AG04449 (cell line): ENCODE results near the gene TNFRSF18.

ENCODE experiments used
- CTCF ChIA-PET: fragments of 350-600 bp; formaldehyde crosslinking; extraction: SDS; loops from one replicate; lab custom pipeline; 2021; ENCODE audit warnings: antibody characterized with exemption; lab: Yijun Ruan, JAX
- POLR2A ChIA-PET: fragments of 400-600, 350-600 bp; formaldehyde crosslinking; extraction: SDS; loops from one replicate; lab custom pipeline; 2020; ENCODE audit warnings: antibody characterized with exemption, inconsistent platforms; lab: Yijun Ruan, JAX
- DNase-seq: peaks from one replicate; pipeline ENCODE4 v3.0.0-alpha.2; 2010; ENCODE audit warnings: low read depth, low spot score
- H3K4me3 ChIP-seq: 2 replicates; pipeline ENCODE4 v1.5.1; 2011; ENCODE audit warnings: low read depth, mild to moderate bottlenecking, control low read depth, low read length
- TF ChIP-seq, protein P1 (sequence below): IDR thresholded peaks from one replicate; pipeline ENCODE4 v1.5.1; 2011; ENCODE audit warnings: mild to moderate bottlenecking, moderate library complexity, low read length, control low read depth, inconsistent platforms; ENCODE audit not compliant: insufficient read depth; ENCODE audit errors: missing control alignments

Gene TNFRSF18

DNA sequence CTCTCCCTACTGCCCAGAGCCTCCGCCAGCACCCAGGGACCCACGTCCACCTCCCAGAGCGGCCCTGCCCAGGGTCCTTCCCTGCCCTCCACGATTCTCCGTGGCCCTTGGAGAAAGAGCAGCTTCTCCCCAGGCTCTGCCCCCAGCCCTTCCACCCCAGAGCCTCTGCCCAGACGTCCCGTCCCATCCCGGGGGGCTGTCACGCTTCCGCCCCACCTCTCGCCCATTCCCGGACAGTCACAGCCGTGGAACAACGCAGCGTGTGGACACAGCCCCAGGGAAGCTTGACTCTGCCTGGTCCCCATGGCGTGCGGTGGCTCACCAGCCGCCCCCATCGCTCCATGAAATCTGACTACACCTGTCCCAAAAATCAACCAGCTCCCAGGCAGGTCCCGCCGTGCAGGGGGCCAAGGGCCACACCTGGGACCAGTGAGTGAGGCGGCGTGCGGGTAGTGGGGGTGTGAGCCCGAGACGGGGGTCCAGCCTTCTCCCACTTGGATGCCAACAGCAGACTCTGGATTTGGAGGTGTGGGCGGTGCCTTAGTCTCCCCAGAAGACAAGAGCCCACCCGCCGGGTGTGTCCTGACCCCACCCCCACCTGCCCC lies 45.2 kb downstream of the TNFRSF18 start:
- TF ChIP-seq, protein P1, sequence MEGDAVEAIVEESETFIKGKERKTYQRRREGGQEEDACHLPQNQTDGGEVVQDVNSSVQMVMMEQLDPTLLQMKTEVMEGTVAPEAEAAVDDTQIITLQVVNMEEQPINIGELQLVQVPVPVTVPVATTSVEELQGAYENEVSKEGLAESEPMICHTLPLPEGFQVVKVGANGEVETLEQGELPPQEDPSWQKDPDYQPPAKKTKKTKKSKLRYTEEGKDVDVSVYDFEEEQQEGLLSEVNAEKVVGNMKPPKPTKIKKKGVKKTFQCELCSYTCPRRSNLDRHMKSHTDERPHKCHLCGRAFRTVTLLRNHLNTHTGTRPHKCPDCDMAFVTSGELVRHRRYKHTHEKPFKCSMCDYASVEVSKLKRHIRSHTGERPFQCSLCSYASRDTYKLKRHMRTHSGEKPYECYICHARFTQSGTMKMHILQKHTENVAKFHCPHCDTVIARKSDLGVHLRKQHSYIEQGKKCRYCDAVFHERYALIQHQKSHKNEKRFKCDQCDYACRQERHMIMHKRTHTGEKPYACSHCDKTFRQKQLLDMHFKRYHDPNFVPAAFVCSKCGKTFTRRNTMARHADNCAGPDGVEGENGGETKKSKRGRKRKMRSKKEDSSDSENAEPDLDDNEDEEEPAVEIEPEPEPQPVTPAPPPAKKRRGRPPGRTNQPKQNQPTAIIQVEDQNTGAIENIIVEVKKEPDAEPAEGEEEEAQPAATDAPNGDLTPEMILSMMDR: no peak
- H3K4me3 ChIP-seq: no peak overlapping the region
- POLR2A ChIA-PET: no interaction called here
- DNase-seq: no peak
- CTCF ChIA-PET: no interaction called here

DNA sequence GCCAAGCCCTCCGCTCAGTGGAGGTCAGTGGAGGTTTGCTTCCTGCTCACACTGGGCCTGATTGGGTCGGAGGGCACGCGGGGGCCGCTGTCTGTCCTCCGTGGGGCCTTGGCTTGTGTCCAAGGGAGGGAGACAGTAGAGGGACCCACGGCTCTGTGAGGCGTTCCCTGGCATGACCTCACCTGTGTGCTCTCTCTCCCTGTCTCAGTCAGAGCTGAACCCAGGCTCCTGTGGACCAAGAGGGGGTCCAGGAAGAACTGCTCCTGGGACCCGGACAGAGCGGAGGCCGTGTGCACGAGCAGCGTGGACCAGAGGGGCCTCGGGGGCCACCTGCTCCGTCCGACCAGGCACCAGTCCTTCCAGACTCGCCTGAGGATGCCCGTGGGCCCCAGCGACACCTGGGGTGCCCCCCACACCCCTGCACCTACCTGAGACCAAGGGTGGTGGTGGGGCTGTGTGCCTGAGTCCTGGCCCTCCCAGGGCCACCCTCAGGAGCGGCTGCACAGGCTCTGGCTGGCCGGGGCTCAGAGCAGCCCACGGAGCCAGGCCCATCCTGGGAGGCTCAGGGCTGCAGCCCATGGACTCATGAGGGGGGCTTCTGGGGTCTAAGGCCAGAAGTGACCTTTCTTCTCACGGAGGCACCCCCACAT lies 46.0 kb downstream of the TNFRSF18 start:
- CTCF ChIA-PET: no interaction called here
- TF ChIP-seq, protein P1: no peak
- H3K4me3 ChIP-seq: no peak overlapping the region
- DNase-seq: no peak
- POLR2A ChIA-PET: no interaction called here

DNA sequence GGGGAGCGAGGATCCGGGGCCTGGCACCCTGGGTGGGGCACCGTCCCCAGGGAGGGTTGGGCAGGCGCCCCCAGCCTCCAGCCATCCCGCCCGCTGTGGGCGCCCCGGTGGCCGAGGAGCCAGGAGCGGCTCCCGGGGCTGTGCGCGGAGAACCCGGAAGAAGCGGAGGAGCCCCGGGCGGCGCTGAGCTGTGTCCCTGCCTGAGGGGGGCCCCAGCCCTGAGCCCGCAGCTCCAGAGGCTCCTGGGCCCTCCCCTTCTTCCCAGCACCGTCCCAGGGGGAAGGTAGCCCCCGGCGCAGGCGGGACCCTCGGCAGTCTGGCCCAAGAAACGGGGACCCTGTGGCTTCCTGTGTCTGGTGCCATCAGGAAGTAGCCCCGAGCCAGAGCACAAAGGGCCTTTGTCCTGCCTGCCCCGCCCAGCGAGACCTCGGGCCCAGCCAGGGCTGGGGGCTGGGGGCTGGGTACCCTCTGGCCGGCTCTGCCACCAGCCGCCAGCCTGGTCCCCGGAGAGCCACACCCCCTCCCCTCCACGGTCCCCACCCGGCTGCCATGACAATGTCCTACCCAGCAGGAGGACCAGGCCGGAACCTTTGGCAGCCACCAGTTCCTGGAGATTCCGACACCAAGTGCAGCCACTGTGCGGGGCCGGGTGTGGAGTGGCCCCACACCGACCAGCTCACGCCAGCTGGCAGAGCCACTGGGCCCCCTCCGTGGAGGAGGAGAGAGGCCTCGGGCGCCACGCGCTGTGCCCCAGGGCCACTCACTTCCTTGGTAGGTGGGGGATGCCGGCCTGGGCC lies 48.3 kb downstream of the TNFRSF18 start:
- POLR2A ChIA-PET: interaction anchor here (1.1 kb wide), 1 partner anchor 73 kb away, joined by 3 read pairs; no protein-coding TSS in a partner anchor
- peak overlapping the region; percentile 57 for H3K4me3 ChIP-seq
- DNase-seq: no peak

DNA sequence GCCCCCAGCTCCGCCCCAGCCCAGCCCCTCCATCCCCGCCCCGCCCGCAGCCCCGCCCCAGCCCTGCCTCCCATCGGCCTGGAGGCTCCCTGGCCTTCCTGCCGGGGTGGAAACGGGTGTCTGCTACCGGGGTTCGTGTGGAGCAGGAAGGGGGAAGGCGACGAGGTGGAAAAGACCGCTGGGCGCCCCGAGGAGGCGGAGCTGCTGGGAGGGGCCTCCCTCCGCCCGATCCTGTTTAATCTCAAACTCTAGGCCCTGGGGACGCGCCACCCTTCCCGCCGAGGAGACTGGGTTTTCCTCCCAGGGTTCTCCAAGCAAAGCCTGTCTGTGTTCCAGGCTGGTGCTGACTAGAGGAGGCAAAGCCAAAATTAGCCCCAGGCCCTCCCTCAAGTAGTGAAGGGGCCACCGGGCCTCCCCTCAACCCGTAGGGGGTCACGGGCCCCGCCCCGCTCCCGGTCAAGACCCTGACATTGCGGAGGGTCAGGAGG lies 48.9 kb downstream of the TNFRSF18 start:
- TF ChIP-seq, protein P1: no peak
- DNase-seq: peak; percentile 24
- peak overlapping the region; percentile 57 for H3K4me3 ChIP-seq
- ChIA-PET CTCF (no interaction called here), POLR2A (interaction anchor here (1.1 kb wide), 1 partner anchor 74 kb away, joined by 3 read pairs; no protein-coding TSS in a partner anchor)

More for the DNA sequence above, 48.3 kb downstream of the TNFRSF18 start:
- TF ChIP-seq, protein P1: no peak
- CTCF ChIA-PET: no interaction called here

DNA sequence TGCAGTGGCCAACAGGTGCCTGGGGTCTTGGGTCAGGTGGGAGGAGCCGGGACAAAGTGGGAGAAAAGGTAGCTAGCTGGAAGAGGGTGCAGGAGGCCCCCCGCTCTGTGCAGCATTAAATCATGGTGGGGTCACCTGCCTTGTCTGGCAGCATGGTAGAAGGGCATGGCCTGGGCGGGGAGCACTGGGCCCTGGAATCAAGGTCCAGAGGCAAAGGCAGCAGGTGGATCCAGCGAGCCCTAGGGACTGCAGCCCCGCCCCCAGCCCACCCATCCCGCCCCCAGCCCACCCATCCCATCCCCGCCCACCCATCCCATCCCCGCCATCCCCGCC lies 49.4 kb downstream of the TNFRSF18 start:
- no peak for DNase-seq
- POLR2A ChIA-PET: no interaction called here
- H3K4me3 ChIP-seq: no peak overlapping the region
- CTCF ChIA-PET: interaction anchor here (1.0 kb wide), 1 partner anchor 35 kb away, joined by 3 read pairs; no protein-coding TSS in a partner anchor
- TF ChIP-seq, protein P1: no peak
